NCI-H2196 (cell line): Measurements from ENCODE around the gene TBC1D22A.

Experiments
- DNase-seq: peaks from one replicate; lab custom pipeline; 2025; ENCODE audit not compliant: unreplicated experiment; lab: John Stamatoyannopoulos, UW

The TBC1D22A gene

GRCh38 chr22:47144076-47144765 is 381.8 kb downstream of the TBC1D22A start:
- no peak for DNase-seq

- no peak for DNase-seq
Observed at GRCh38 chr22:47144791-47145425, 382.5 kb downstream of the TBC1D22A start.

GRCh38 chr22:47145883-47146282 is 383.4 kb downstream of the TBC1D22A start:
- DNase-seq: no peak

- DNase-seq: no peak
Observed at GRCh38 chr22:47146391-47146790, 383.9 kb downstream of the TBC1D22A start.

- no peak for DNase-seq
Observed at GRCh38 chr22:47146941-47147340, 384.5 kb downstream of the TBC1D22A start.

- no peak for DNase-seq
Observed at GRCh38 chr22:47147572-47147971, 385.1 kb downstream of the TBC1D22A start.

GRCh38 chr22:47148510-47148909 is 386.1 kb downstream of the TBC1D22A start:
- no peak for DNase-seq

- DNase-seq: no peak
Observed at GRCh38 chr22:47148956-47149728, 386.7 kb downstream of the TBC1D22A start.

- no peak for DNase-seq
Observed at GRCh38 chr22:47149976-47150375, 387.5 kb downstream of the TBC1D22A start.

GRCh38 chr22:47150426-47150825 is 388.0 kb downstream of the TBC1D22A start:
- no peak for DNase-seq

- DNase-seq: no peak
Observed at GRCh38 chr22:47151064-47151463, 388.6 kb downstream of the TBC1D22A start.

- DNase-seq: no peak
Observed at GRCh38 chr22:47151490-47151889, 389.0 kb downstream of the TBC1D22A start.

GRCh38 chr22:47152236-47152635 is 389.8 kb downstream of the TBC1D22A start:
- DNase-seq: no peak

GRCh38 chr22:47152938-47153337 is 390.5 kb downstream of the TBC1D22A start:
- DNase-seq: no peak

- no peak for DNase-seq
Observed at GRCh38 chr22:47153854-47154525, 391.5 kb downstream of the TBC1D22A start.

GRCh38 chr22:47154621-47155081 is 392.2 kb downstream of the TBC1D22A start:
- no peak for DNase-seq

GRCh38 chr22:47155131-47155885 is 392.9 kb downstream of the TBC1D22A start:
- no peak for DNase-seq

GRCh38 chr22:47155912-47156311 is 393.5 kb downstream of the TBC1D22A start:
- DNase-seq: no peak

GRCh38 chr22:47156352-47157092 is 394.1 kb downstream of the TBC1D22A start:
- no peak for DNase-seq

GRCh38 chr22:47157093-47157420 is 394.6 kb downstream of the TBC1D22A start:
- DNase-seq: no peak
